H9 (cell line): ENCODE results near the gene C1orf198. TPM values are rescaled to one million over a fixed set of nuclear protein-coding genes. Genes with fewer than 3 reads are reported as not detected.

Experiments
- DNase-seq: peaks from one replicate; pipeline ENCODE4 v3.0.0-alpha.2; 2017
- H2AFZ ChIP-seq: one replicate; pipeline ENCODE4 v1.6.1; 2013; ENCODE audit warnings: mild to moderate bottlenecking, low read length, control low read depth, moderate library complexity
- H2AK5ac ChIP-seq: 2 replicates; pipeline ENCODE4 v1.6.1; 2013; ENCODE audit warnings: low read length, control low read depth, mixed read lengths; ENCODE audit not compliant: insufficient read length
- H2BK120ac ChIP-seq: one replicate; pipeline ENCODE4 v1.6.1; 2013; ENCODE audit warnings: low read depth, mild to moderate bottlenecking, low read length, control low read depth, inconsistent platforms; ENCODE audit not compliant: poor library complexity, severe bottlenecking
- H2BK12ac ChIP-seq: 2 replicates; pipeline ENCODE4 v1.6.1; 2013; ENCODE audit warnings: low read length, control low read depth, mixed read lengths, low read depth; ENCODE audit not compliant: insufficient read length
- H2BK15ac ChIP-seq: 2 replicates; pipeline ENCODE4 v1.6.1; 2013; ENCODE audit warnings: low read depth, low read length, control low read depth
- H2BK20ac ChIP-seq: one replicate; pipeline ENCODE4 v1.6.1; 2013; ENCODE audit warnings: low read depth, mild to moderate bottlenecking, low read length, control low read depth, inconsistent platforms; ENCODE audit not compliant: poor library complexity, severe bottlenecking
- H2BK5ac ChIP-seq: 2 replicates; pipeline ENCODE4 v1.6.1; 2013; ENCODE audit warnings: low read length, control low read depth, mixed read lengths; ENCODE audit not compliant: insufficient read length
- H3K14ac ChIP-seq: 2 replicates; pipeline ENCODE4 v1.6.1; 2013; ENCODE audit warnings: low read length, control low read depth; ENCODE audit not compliant: insufficient read depth
- H3K18ac ChIP-seq: 2 replicates; pipeline ENCODE4 v1.6.1; 2013; ENCODE audit warnings: low read depth, mild to moderate bottlenecking, mixed read lengths, low read length, control low read depth; ENCODE audit not compliant: insufficient read length
- H3K23ac ChIP-seq: 2 replicates; pipeline ENCODE4 v1.6.1; 2013; ENCODE audit warnings: low read length, control low read depth, mixed read lengths, low read depth; ENCODE audit not compliant: insufficient read length
- H3K23me2 ChIP-seq: 2 replicates; pipeline ENCODE4 v1.6.1; 2013; ENCODE audit warnings: low read depth, mild to moderate bottlenecking, mixed read lengths, low read length, control low read depth; ENCODE audit not compliant: insufficient read length, poor library complexity, severe bottlenecking
- H3K27ac ChIP-seq: 2 replicates; pipeline ENCODE4 v1.5.1; 2013; ENCODE audit warnings: low read length, control low read depth, mixed read lengths, low read depth; ENCODE audit not compliant: insufficient read length
- H3K27me3 ChIP-seq: 2 replicates; pipeline ENCODE4 v1.6.1; 2013; ENCODE audit warnings: low read length, control low read depth, inconsistent platforms; ENCODE audit not compliant: insufficient read depth
- H3K4ac ChIP-seq: 2 replicates; pipeline ENCODE4 v1.6.1; 2013; ENCODE audit warnings: low read depth, mild to moderate bottlenecking, control low read depth, inconsistent platforms, low read length, moderate library complexity
- H3K4me1 ChIP-seq: 2 replicates; pipeline ENCODE4 v1.6.1; 2013; ENCODE audit warnings: low read length, control low read depth, inconsistent platforms; ENCODE audit not compliant: insufficient read depth
- H3K4me2 ChIP-seq: 2 replicates; pipeline ENCODE4 v1.6.1; 2013; ENCODE audit warnings: low read length, control low read depth, mixed read lengths; ENCODE audit not compliant: insufficient read length, insufficient read depth
- H3K56ac ChIP-seq: 2 replicates; pipeline ENCODE4 v1.6.1; 2013; ENCODE audit warnings: low read depth, mild to moderate bottlenecking, mixed read lengths, low read length, control low read depth; ENCODE audit not compliant: insufficient read length
- H3K79me1 ChIP-seq: 2 replicates; pipeline ENCODE4 v1.6.1; 2013; ENCODE audit warnings: low read depth, mild to moderate bottlenecking, moderate library complexity, low read length, control low read depth, inconsistent platforms; ENCODE audit not compliant: insufficient read depth, poor library complexity, severe bottlenecking
- H3K79me2 ChIP-seq: 2 replicates; pipeline ENCODE4 v1.6.1; 2013; ENCODE audit warnings: low read length, control low read depth, inconsistent platforms; ENCODE audit not compliant: insufficient read depth
- H3K9ac ChIP-seq: 2 replicates; pipeline ENCODE4 v1.6.1; 2013; ENCODE audit warnings: low read length, control low read depth, mixed read lengths; ENCODE audit not compliant: insufficient read length; ENCODE audit errors: extremely low read depth
- H3K9me3 ChIP-seq: one replicate; pipeline ENCODE4 v1.6.1; 2013; ENCODE audit warnings: low read depth, low read length, inconsistent platforms; ENCODE audit not compliant: control insufficient read depth
- H3T11ph ChIP-seq: one replicate; pipeline ENCODE4 v1.6.1; 2013; ENCODE audit warnings: mild to moderate bottlenecking, low read length, control low read depth, inconsistent platforms
- H4K20me1 ChIP-seq: one replicate; pipeline ENCODE4 v1.6.1; 2013; ENCODE audit not compliant: control insufficient read depth, insufficient read length, insufficient read depth
- H4K5ac ChIP-seq: 2 replicates; pipeline ENCODE4 v1.6.1; 2013; ENCODE audit warnings: low read depth, mild to moderate bottlenecking, mixed read lengths, low read length, control low read depth; ENCODE audit not compliant: insufficient read length
- H4K8ac ChIP-seq: replicated peaks from 2 replicates; pipeline ENCODE4 v1.6.1; 2013; ENCODE audit warnings: low read length, control low read depth, mixed read lengths, low read depth; ENCODE audit not compliant: insufficient read length
- H4K91ac ChIP-seq: 2 replicates; pipeline ENCODE4 v1.6.1; 2013; ENCODE audit warnings: low read depth, mild to moderate bottlenecking, moderate library complexity, mixed read lengths, low read length, control low read depth; ENCODE audit not compliant: insufficient read length
- H3K27ac Mint-ChIP-seq, 3 experiments: 2 replicates in 2 of 3; 3 replicates in 1 of 3; pipeline ENCODE4 v1.8.0; 2020 to 2021; ENCODE audit warnings: mixed read lengths in 3 of 3, mild to moderate bottlenecking in 1 of 3, moderate library complexity in 1 of 3
- H3K27me3 Mint-ChIP-seq: 2 replicates; pipeline ENCODE4 v1.8.0; 2021; ENCODE audit warnings: low read depth, mild to moderate bottlenecking, moderate library complexity, mixed read lengths
- H3K36me3 Mint-ChIP-seq, 3 experiments: 2 replicates in 2 of 3; 3 replicates in 1 of 3; pipeline ENCODE4 v1.8.0; 2020 to 2021; ENCODE audit warnings: low read depth in 3 of 3, mixed read lengths in 3 of 3; ENCODE audit not compliant: insufficient read depth in 1 of 3
- H3K4me1 Mint-ChIP-seq, 2 experiments: 2 replicates each; pipeline ENCODE4 v1.8.0; 2020; ENCODE audit warnings: mixed read lengths in 2 of 2
- H3K4me3 Mint-ChIP-seq, 2 experiments: 2 replicates in 1 of 2; 3 replicates in 1 of 2; pipeline ENCODE4 v1.8.0; 2020 to 2021; ENCODE audit warnings: mild to moderate bottlenecking in 2 of 2, mixed read lengths in 2 of 2, moderate library complexity in 1 of 2
- H3K9me3 Mint-ChIP-seq, 2 experiments: 2 replicates in 1 of 2; 3 replicates in 1 of 2; pipeline ENCODE4 v1.8.0; 2020; ENCODE audit warnings: mild to moderate bottlenecking in 2 of 2, mixed read lengths in 2 of 2, moderate library complexity in 1 of 2
- CTCF ChIP-seq: fragments of 200-600 bp; sonication (generic); conservative IDR thresholded peaks from 3 replicates; pipeline ENCODE4 v1.8.0; 2021; ENCODE audit warnings: antibody characterized with exemption, mild to moderate bottlenecking
- WGBS: extraction: QIAGEN DNeasy Blood & Tissue Kit; methylation state at CpG from one replicate; pipeline ENCODE4 v1.1.7; 2013; ENCODE audit warnings: missing lambda C conversion rate, low lambda C conversion rate, mixed read lengths; ENCODE audit not compliant: insufficient read length; ENCODE audit errors: extremely low coverage; 5-methylcytosine and 5-hydroxymethylcytosine counted together
- total RNA-seq: library from RNA; stranded (reverse); gene quantifications from 2 replicates; pipeline ENCODE4 v1.2.1, GENCODE V29; 2021

Gene C1orf198
- total RNA-seq, 1 experiment from 2014 or later, result 28.9 TPM

- Histone ChIP-seq H3K14ac (no peak overlapping the region), H2AK5ac (no peak overlapping the region), H3K9me3 (no peaks in the 10 kb centered on the region), H2AFZ (no peak overlapping the region), H3K23ac (no peak overlapping the region), H3K27me3 (no peaks in the 10 kb centered on the region), H2BK120ac (no peak overlapping the region), H3K4me2 (no peak overlapping the region), H4K8ac (no peak overlapping the region), H3T11ph (no peak overlapping the region), H2BK12ac (no peak overlapping the region), H3K79me2 (no peaks in the 10 kb centered on the region), H2BK5ac (no peak overlapping the region), H3K9ac (no peak overlapping the region), H3K23me2 (no peaks in the 10 kb centered on the region), H3K27ac (no peak overlapping the region), H4K20me1 (no peaks in the 10 kb centered on the region), H2BK20ac (no peak overlapping the region), H3K18ac (no peak overlapping the region), H3K56ac (no peak overlapping the region), H3K4me1 (0 out of 2 replicates have a peak, but pooled peaks cover 2% of the 10 kb centered on the region), H3K4ac (no peak overlapping the region), H3K79me1 (no peaks in the 10 kb centered on the region), H4K91ac (no peak overlapping the region), H2BK15ac (no peak overlapping the region), H4K5ac (no peak overlapping the region)
- Mint-ChIP-seq H3K4me3 (no peak overlapping the region; a peak in 1 of 5 replicates), H3K27me3 (peaks cover 41% of the 10 kb centered on the region), H3K36me3 (peaks cover 0 to 3% (median 0%) of the 10 kb centered on the region in 3 experiments; a peak in 1 of 7 replicates), H3K27ac (no peak overlapping the region), H3K4me1 (peaks cover 20 to 37% of the 10 kb centered on the region in 2 experiments), H3K9me3 (no peaks in the 10 kb centered on the region)
- no peak for DNase-seq
- TF ChIP-seq CTCF, result no peak
- WGBS, result no CpG with 5 or more reads among the region's 4 CpGs
Measured at GRCh38 chr1:230877924-230878590, 9.7 kb upstream of the C1orf198 start.
